IMR-90 (cell line): ENCODE data around the gene BMP7. TPM values are rescaled to one million over a fixed set of nuclear protein-coding genes. Genes with fewer than 3 reads are reported as not detected.

Source experiments
- ATAC-seq: fragments of 200-7000 bp; cut with Tn5 transposase; 2 replicates; pipeline ENCODE4 v1.9.1; 2020; ENCODE audit warnings: low read depth, mild to moderate bottlenecking, moderate library complexity
- BruUV-seq: library from RNA; stranded (reverse); fragments of 400-500 nt; replicated peaks from 2 replicates; lab custom pipeline; 2021; lab: Mats Ljungman, UMichigan
- CTCF ChIA-PET: fragments of 300-600 bp; formaldehyde crosslinking; extraction: SDS; loops from one replicate; lab custom pipeline; 2021; ENCODE audit warnings: antibody characterized with exemption; lab: Yijun Ruan, JAX
- POLR2A ChIA-PET: fragments of 300-600 bp; sonication (Branson Sonifier 250); formaldehyde crosslinking; loops from one replicate; lab custom pipeline; 2022; ENCODE audit warnings: antibody characterized with exemption; ENCODE audit not compliant: unreplicated experiment; lab: Charles Lee
- DNase-seq: peaks from one replicate; pipeline ENCODE4 v3.0.0; 2013
- H2AFZ ChIP-seq: replicated peaks from 2 replicates; pipeline ENCODE3; 2013; ENCODE audit warnings: low read length, mild to moderate bottlenecking; ENCODE audit not compliant: poor library complexity
- H2AK5ac ChIP-seq: 2 replicates; pipeline ENCODE4 v1.6.1; 2013; ENCODE audit warnings: low read depth, low read length, inconsistent platforms
- H2AK9ac ChIP-seq: replicated peaks from 2 replicates; pipeline ENCODE3; 2013; ENCODE audit warnings: mild to moderate bottlenecking, low read depth, low read length, moderate library complexity; ENCODE audit not compliant: poor library complexity
- H2BK120ac ChIP-seq: 2 replicates; pipeline ENCODE4 v1.6.1; 2013; ENCODE audit warnings: low read depth, low read length, inconsistent platforms
- H2BK15ac ChIP-seq: 3 replicates; pipeline ENCODE4 v1.6.1; 2013; ENCODE audit warnings: low read depth, low read length, inconsistent platforms
- H2BK20ac ChIP-seq: 2 replicates; pipeline ENCODE4 v1.6.1; 2013; ENCODE audit warnings: low read depth, mild to moderate bottlenecking, inconsistent platforms, low read length, moderate library complexity
- H2BK5ac ChIP-seq: 2 replicates; pipeline ENCODE4 v1.6.1; 2013; ENCODE audit warnings: mild to moderate bottlenecking, low read depth, low read length, inconsistent platforms; ENCODE audit not compliant: poor library complexity, severe bottlenecking
- H3K14ac ChIP-seq: replicated peaks from 2 replicates; pipeline ENCODE4 v1.6.1; 2013; ENCODE audit warnings: low read depth, low read length, inconsistent platforms
- H3K18ac ChIP-seq: 2 replicates; pipeline ENCODE4 v1.6.1; 2013; ENCODE audit warnings: low read depth, low read length, control low read depth
- H3K23ac ChIP-seq: 2 replicates; pipeline ENCODE4 v1.6.1; 2013; ENCODE audit warnings: low read depth, low read length, inconsistent platforms
- H3K27ac ChIP-seq: 2 replicates; pipeline ENCODE4 v1.5.1; 2013; ENCODE audit warnings: mild to moderate bottlenecking, control low read depth, low read length; ENCODE audit not compliant: insufficient read depth
- H3K27me3 ChIP-seq: 2 replicates; pipeline ENCODE4 v1.6.1; 2013; ENCODE audit warnings: low read length; ENCODE audit not compliant: control insufficient read depth, insufficient read depth
- H3K36me3 ChIP-seq: 2 replicates; pipeline ENCODE4 v1.6.1; 2013; ENCODE audit warnings: low read length, mixed read lengths; ENCODE audit not compliant: control insufficient read depth, insufficient read depth
- H3K4ac ChIP-seq: 2 replicates; pipeline ENCODE4 v1.6.1; 2013; ENCODE audit warnings: low read depth, low read length, inconsistent platforms
- H3K4me1 ChIP-seq: 2 replicates; pipeline ENCODE4 v1.6.1; 2013; ENCODE audit warnings: low read length, mixed read lengths; ENCODE audit not compliant: control insufficient read depth, insufficient read depth
- H3K4me2 ChIP-seq: 2 replicates; pipeline ENCODE4 v1.6.1; 2013; ENCODE audit warnings: low read depth, mild to moderate bottlenecking, control low read depth, low read length, moderate library complexity
- H3K4me3 ChIP-seq: 2 replicates; pipeline ENCODE4 v1.5.1; 2013; ENCODE audit warnings: low read depth, mild to moderate bottlenecking, control low read depth, low read length, moderate library complexity; ENCODE audit not compliant: insufficient read depth
- H3K56ac ChIP-seq: 2 replicates; pipeline ENCODE4 v1.6.1; 2013; ENCODE audit warnings: low read length, inconsistent platforms; ENCODE audit not compliant: insufficient read depth; ENCODE audit errors: extremely low read depth
- H3K79me1 ChIP-seq, 2 experiments: 2 replicates each; pipeline ENCODE4 v1.6.1; 2013; ENCODE audit warnings: low read length in 2 of 2, inconsistent platforms in 1 of 2, low read depth in 1 of 2
- H3K9ac ChIP-seq: 2 replicates; pipeline ENCODE4 v1.6.1; 2013; ENCODE audit warnings: low read depth, low read length, control low read depth
- H3K9me1 ChIP-seq: 2 replicates; pipeline ENCODE4 v1.6.1; 2013; ENCODE audit warnings: low read length, inconsistent platforms; ENCODE audit not compliant: insufficient read depth
- H3K9me3 ChIP-seq: 2 replicates; pipeline ENCODE4 v1.6.1; 2013; ENCODE audit warnings: low read length; ENCODE audit not compliant: control insufficient read depth, insufficient read depth
- H4K20me1 ChIP-seq: 2 replicates; pipeline ENCODE4 v1.6.1; 2013; ENCODE audit warnings: low read length, inconsistent platforms; ENCODE audit not compliant: insufficient read depth
- H4K5ac ChIP-seq: 2 replicates; pipeline ENCODE4 v1.6.1; 2013; ENCODE audit warnings: mild to moderate bottlenecking, low read depth, low read length, control low read depth
- H4K8ac ChIP-seq, 2 experiments: 2 replicates each; pipeline ENCODE4 v1.6.1; 2013; ENCODE audit warnings: low read depth in 2 of 2, low read length in 2 of 2, control low read depth in 1 of 2, inconsistent platforms in 1 of 2
- H4K91ac ChIP-seq: 2 replicates; pipeline ENCODE4 v1.6.1; 2013; ENCODE audit warnings: low read depth, low read length, inconsistent platforms; ENCODE audit not compliant: insufficient read depth
- BHLHE40 ChIP-seq: fragments of 150-350 bp; IDR thresholded peaks from 2 replicates; pipeline ENCODE4 v1.6.1; 2016; ENCODE audit warnings: mild to moderate bottlenecking, low read depth, low read length
- CEBPB ChIP-seq: IDR thresholded peaks from 2 replicates; pipeline ENCODE4 v1.6.1; 2012; ENCODE audit warnings: low read depth, low read length, improper control_type of control experiment
- MAZ ChIP-seq: IDR thresholded peaks from 2 replicates; pipeline ENCODE4 v1.6.1; 2012; ENCODE audit warnings: low read depth, mild to moderate bottlenecking, low read length, improper control_type of control experiment, moderate library complexity, borderline replicate concordance
- NFE2L2 ChIP-seq: fragments of 150-350 bp; IDR thresholded peaks from 2 replicates; pipeline ENCODE4 v1.6.1; 2016; ENCODE audit warnings: low read depth, mild to moderate bottlenecking, low read length
- RAD21 ChIP-seq: IDR thresholded peaks from 2 replicates; pipeline ENCODE4 v1.6.1; 2012; ENCODE audit warnings: low read length, improper control_type of control experiment
- RCOR1 ChIP-seq: IDR thresholded peaks from 2 replicates; pipeline ENCODE4 v1.6.1; 2012; ENCODE audit warnings: mild to moderate bottlenecking, low read length, improper control_type of control experiment; ENCODE audit not compliant: insufficient replicate concordance
- SMC3 ChIP-seq: fragments of 150-350 bp; IDR thresholded peaks from 2 replicates; pipeline ENCODE4 v1.6.1; 2016; ENCODE audit warnings: low read depth, mild to moderate bottlenecking, antibody characterized with exemption, low read length, moderate library complexity
- WGBS, 2 experiments: methylation state at CpG; one replicate each; pipeline versions ENCODE4 v1.1.5 to v1.1.7; 2013; ENCODE audit warnings: missing lambda C conversion rate in 2 of 2; ENCODE audit not compliant: insufficient read length in 1 of 2; ENCODE audit errors: extremely low coverage in 2 of 2; 5-methylcytosine and 5-hydroxymethylcytosine counted together
- dilution Hi-C: fragments of 300-500 bp; cut with HindIII; formaldehyde crosslinking; loops from one replicate; pipeline ENCODE4 v1.14.3; 2018; ENCODE audit warnings: low sequenced_read_pairs; ENCODE audit not compliant: unreplicated experiment
- in situ Hi-C: fragments of 300-500 bp; cut with MboI; formaldehyde crosslinking; loops from 3 replicates; pipeline ENCODE4 v1.14.3; 2019; ENCODE audit warnings: low sequenced_read_pairs, inconsistent platforms, mixed read lengths
- intact Hi-C: fragments of 100-400 bp; cut with micrococcal nuclease; formaldehyde crosslinking; loops from 2 replicates; pipeline ENCODE4 v1.10.0; 2022
- polyA plus RNA-seq, 3 experiments: library from polyadenylated mRNA; depleted of rRNA; stranded (reverse); fragments of >200 nt; gene quantifications; 2 replicates each; pipeline ENCODE4 v1.2.3, GENCODE V29; 2012; ENCODE audit warnings: low replicate concordance in 1 of 3
- total RNA-seq: library from RNA; depleted of rRNA; stranded (reverse); fragments of >200 nt; gene quantifications from 2 replicates; pipeline ENCODE4 v1.2.3, GENCODE V29; 2012
- TF ChIP-seq, protein P1 (sequence below): fragments of 150-350 bp; IDR thresholded peaks from 2 replicates; pipeline ENCODE4 v1.6.1; 2016; ENCODE audit warnings: low read depth, mild to moderate bottlenecking, low read length, moderate library complexity, borderline replicate concordance
- TF ChIP-seq, protein P2 (sequence below): fragments of 150-350 bp; IDR thresholded peaks from 2 replicates; pipeline ENCODE4 v1.6.1; 2017; ENCODE audit warnings: mild to moderate bottlenecking, antibody characterized with exemption, low read length, low read depth

The BMP7 gene
- total and polyA plus RNA-seq, 2 of the 4 experiments (the other 2 are of a cell fraction), result not detected

DNA sequence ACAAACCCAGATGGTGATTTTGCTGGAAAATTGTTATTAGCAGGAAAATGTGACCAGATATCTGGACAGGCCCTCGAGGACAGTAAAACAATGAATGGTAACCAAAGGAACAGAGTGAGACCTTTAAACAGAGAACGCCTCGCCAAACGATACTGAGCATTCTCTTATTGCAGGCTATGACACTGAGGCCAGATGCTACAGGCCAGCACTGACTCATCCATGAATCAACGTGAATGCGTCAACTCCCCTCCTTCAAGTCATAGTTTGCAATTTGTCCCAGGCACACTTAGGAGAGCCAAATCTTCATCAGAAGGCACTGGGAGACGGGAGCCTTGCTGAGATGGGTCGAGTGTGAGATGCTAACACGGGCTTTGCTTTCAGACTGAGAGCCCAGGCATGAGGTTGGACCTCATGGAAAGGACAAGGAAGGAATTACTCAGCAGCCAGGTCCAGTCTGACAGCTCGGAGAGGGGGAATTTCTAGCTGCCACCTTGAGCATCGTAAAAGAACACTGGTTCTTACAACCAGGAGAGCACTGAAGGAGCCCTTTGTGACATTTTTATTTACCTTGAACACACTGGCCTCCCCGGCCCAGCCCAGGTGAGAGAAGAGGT, 60.7 kb downstream of the BMP7 start:
- Histone ChIP-seq H3K56ac (no peak overlapping the region), H3K4me2 (no peak overlapping the region), H3K9ac (no peak overlapping the region), H3K27me3 (no peaks in the 10 kb centered on the region), H3K4me3 (no peak overlapping the region), H3K9me3 (peaks cover 10% of the 10 kb centered on the region), H2BK5ac (no peak overlapping the region), H2BK120ac (no peak overlapping the region), H3K27ac (no peak overlapping the region; the same call in 1 of the 2 replicates), H3K4me1 (no peaks in the 10 kb centered on the region), H3K36me3 (no peaks in the 10 kb centered on the region), H4K5ac (no peak overlapping the region), H3K4ac (no peak overlapping the region), H2AFZ (no peak overlapping the region), H3K23ac (no peak overlapping the region), H3K14ac (no peak overlapping the region), H3K79me1 (no peaks in the 10 kb centered on the region), H2AK5ac (no peak overlapping the region), H4K8ac (no peak overlapping the region), H4K20me1 (no peaks in the 10 kb centered on the region), H2BK20ac (no peak overlapping the region), H3K18ac (no peak overlapping the region), H2BK15ac (no peak overlapping the region), H2AK9ac (no peak overlapping the region), H4K91ac (no peak overlapping the region), H3K9me1 (no peaks in the 10 kb centered on the region)
- WGBS, 2 experiments, result 43% methylated on average over 1 of the region's 12 CpGs; no CpG with 5 or more reads in 1 of the 2 experiments
- in situ Hi-C loops, result no loop called here
- no TSS peak for BruUV-seq
- CTCF ChIA-PET, result no interaction called here
- intact Hi-C loops, result no loop called here
- POLR2A ChIA-PET, result no interaction called here
- peak; percentile 77 for DNase-seq
- no peak for ATAC-seq
- TF ChIP-seq MAZ (no peak), RAD21 (no peak), CEBPB (no peak), SMC3 (no peak), BHLHE40 (no peak), NFE2L2 (no peak), RCOR1 (no peak)
- TF ChIP-seq, protein P1, sequence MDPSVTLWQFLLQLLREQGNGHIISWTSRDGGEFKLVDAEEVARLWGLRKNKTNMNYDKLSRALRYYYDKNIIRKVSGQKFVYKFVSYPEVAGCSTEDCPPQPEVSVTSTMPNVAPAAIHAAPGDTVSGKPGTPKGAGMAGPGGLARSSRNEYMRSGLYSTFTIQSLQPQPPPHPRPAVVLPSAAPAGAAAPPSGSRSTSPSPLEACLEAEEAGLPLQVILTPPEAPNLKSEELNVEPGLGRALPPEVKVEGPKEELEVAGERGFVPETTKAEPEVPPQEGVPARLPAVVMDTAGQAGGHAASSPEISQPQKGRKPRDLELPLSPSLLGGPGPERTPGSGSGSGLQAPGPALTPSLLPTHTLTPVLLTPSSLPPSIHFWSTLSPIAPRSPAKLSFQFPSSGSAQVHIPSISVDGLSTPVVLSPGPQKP, result no peak
- TF ChIP-seq, protein P2, sequence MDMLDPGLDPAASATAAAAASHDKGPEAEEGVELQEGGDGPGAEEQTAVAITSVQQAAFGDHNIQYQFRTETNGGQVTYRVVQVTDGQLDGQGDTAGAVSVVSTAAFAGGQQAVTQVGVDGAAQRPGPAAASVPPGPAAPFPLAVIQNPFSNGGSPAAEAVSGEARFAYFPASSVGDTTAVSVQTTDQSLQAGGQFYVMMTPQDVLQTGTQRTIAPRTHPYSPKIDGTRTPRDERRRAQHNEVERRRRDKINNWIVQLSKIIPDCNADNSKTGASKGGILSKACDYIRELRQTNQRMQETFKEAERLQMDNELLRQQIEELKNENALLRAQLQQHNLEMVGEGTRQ, result no peak
- dilution Hi-C loops, result no loop called here
